Uterus (tissue), 4 donors: ENCODE results near the gene SLC29A2. TPM values are rescaled to one million over a fixed set of nuclear protein-coding genes. Genes with fewer than 3 reads are reported as not detected.

Experiments used
- DNase-seq, 2 donors: peaks; one replicate each; pipeline ENCODE4 v3.0.0-alpha.2; 2019 to 2020
- H3K27ac ChIP-seq, 2 donors: fragments of 200-600 bp; sonication (generic); 1 replicate in 1 of 2; 2 replicates in 1 of 2; pipeline ENCODE4 v1.5.1; 2016 to 2018
- H3K27me3 ChIP-seq, 2 donors: fragments of 200-600 bp; sonication (generic); one replicate each; pipeline ENCODE4 v1.5.1; 2018 to 2019; ENCODE audit warnings: control low read depth in 1 of 2
- H3K36me3 ChIP-seq, 2 donors: fragments of 200-600 bp; sonication (generic); one replicate each; pipeline ENCODE4 v1.5.1; 2019; ENCODE audit warnings: control low read depth in 1 of 2
- H3K4me1 ChIP-seq, 2 donors: fragments of 200-600 bp; sonication (generic); one replicate each; pipeline ENCODE4 v1.5.1; 2018 to 2019; ENCODE audit warnings: control low read depth in 1 of 2
- H3K4me3 ChIP-seq, 2 donors: fragments of 200-600 bp; sonication (generic); 1 replicate in 1 of 2; 2 replicates in 1 of 2; pipeline ENCODE4 v1.5.1; 2018 to 2019; ENCODE audit warnings: mild to moderate bottlenecking in 1 of 2
- H3K9me3 ChIP-seq, 2 donors: fragments of 200-600 bp; sonication (generic); one replicate each; pipeline ENCODE4 v1.5.1; 2019; ENCODE audit warnings: control low read depth in 1 of 2
- POLR2A ChIP-seq, 2 donors: fragments of 450-650 bp; IDR thresholded peaks; one replicate each; pipeline ENCODE4 v1.6.1; 2016; ENCODE audit warnings: antibody characterized with exemption in 2 of 2, mild to moderate bottlenecking in 1 of 2, moderate library complexity in 1 of 2
- intact Hi-C: fragments of 100-400 bp; cut with DNase I; formaldehyde crosslinking; loops from one replicate; pipeline ENCODE4 v1.15.1; 2023; ENCODE audit warnings: low total_unique reads
- total RNA-seq, 4 donors: library from RNA; depleted of rRNA in 3 of 4; stranded (reverse); fragments of >200 nt in 3 of 4; gene quantifications; one replicate each; pipeline versions ENCODE4 v1.1.0 to v1.2.4, GENCODE V29; 2014 to 2023
- TF ChIP-seq, protein P1 (sequence below), 4 experiments: fragments of 200-600 bp in 2 of 4; fragments of 450-650 bp in 2 of 4; sonication (generic) in 2 of 4; IDR thresholded peaks; one replicate each; pipeline ENCODE4 v1.5.1; 2016 to 2019; ENCODE audit warnings: antibody characterized with exemption in 4 of 4, mild to moderate bottlenecking in 2 of 4, moderate library complexity in 1 of 4
- donor health status: DM: yes; HTN: yes; CAD: no.

Gene SLC29A2
- total RNA-seq, 4 donors from 2014 or later = 0.26 to 3.5 (median 1.5) TPM; not detected in 1

- TF ChIP-seq, protein P1, sequence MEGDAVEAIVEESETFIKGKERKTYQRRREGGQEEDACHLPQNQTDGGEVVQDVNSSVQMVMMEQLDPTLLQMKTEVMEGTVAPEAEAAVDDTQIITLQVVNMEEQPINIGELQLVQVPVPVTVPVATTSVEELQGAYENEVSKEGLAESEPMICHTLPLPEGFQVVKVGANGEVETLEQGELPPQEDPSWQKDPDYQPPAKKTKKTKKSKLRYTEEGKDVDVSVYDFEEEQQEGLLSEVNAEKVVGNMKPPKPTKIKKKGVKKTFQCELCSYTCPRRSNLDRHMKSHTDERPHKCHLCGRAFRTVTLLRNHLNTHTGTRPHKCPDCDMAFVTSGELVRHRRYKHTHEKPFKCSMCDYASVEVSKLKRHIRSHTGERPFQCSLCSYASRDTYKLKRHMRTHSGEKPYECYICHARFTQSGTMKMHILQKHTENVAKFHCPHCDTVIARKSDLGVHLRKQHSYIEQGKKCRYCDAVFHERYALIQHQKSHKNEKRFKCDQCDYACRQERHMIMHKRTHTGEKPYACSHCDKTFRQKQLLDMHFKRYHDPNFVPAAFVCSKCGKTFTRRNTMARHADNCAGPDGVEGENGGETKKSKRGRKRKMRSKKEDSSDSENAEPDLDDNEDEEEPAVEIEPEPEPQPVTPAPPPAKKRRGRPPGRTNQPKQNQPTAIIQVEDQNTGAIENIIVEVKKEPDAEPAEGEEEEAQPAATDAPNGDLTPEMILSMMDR (IDR thresholded peaks at IDR 0.05) = no peak
- TF ChIP-seq POLR2A (IDR thresholded peaks at IDR 0.05) = no peak
- H3K27ac ChIP-seq = peak overlapping the region; percentile 60 to 82
Observed at GRCh38 chr11:66318600-66318970, 53.0 kb downstream of the SLC29A2 start.

GRCh38 chr11:66317723-66318599 lies 53.6 kb downstream of the SLC29A2 start:
- Histone ChIP-seq H3K4me1 (peaks cover 0 to 15% of the 10 kb centered on the region in 2 donors), H3K27ac (peak overlapping the region; percentile 82 to 93), H3K27me3 (no peaks in the 10 kb centered on the region), H3K9me3 (no peaks in the 10 kb centered on the region), H3K4me3 (peak overlapping the region in 1 of 2 donors; percentile 48), H3K36me3 (no peaks in the 10 kb centered on the region)
- peak; percentile 79 to 81 for DNase-seq
- intact Hi-C loops = no loop called here
- TF ChIP-seq POLR2A (IDR thresholded peaks at IDR 0.05) = no peak
- TF ChIP-seq, protein P1 (IDR thresholded peaks at IDR 0.05) = no peak

More at GRCh38 chr11:66318600-66318970, 53.0 kb downstream of the SLC29A2 start:
- H3K4me3 ChIP-seq = no peak overlapping the region
- no peaks in the 10 kb centered on the region for H3K9me3 ChIP-seq
- DNase-seq = peak; percentile 32 to 59
- intact Hi-C loops = no loop called here
- H3K36me3 ChIP-seq = no peaks in the 10 kb centered on the region
- no peaks in the 10 kb centered on the region for H3K27me3 ChIP-seq
- H3K4me1 ChIP-seq = peaks cover 0 to 8% of the 10 kb centered on the region in 2 donors

DNA sequence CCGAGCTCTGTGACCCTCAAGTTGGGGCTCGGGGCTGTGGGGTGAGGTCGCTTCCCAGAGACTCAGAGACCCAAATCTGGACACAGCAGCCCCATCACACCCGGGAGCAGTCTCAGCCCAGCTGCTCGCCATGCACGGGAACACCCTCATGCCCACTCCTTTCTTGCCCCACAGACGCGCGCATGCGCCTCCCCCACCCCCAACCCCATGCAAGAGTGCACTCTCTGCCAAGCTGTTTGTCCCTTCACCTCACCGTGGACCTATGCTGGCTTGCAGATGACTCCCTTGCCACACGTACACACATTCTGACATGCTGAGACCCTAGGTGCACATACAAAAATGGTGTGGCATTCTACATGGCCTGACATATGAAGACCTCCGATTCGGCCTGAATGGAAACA lies 54.2 kb downstream of the SLC29A2 start:
- Histone ChIP-seq H3K4me1 (peaks cover 0 to 16% of the 10 kb centered on the region in 2 donors), H3K36me3 (no peaks in the 10 kb centered on the region), H3K9me3 (no peaks in the 10 kb centered on the region), H3K27me3 (no peaks in the 10 kb centered on the region), H3K27ac (peak overlapping the region; percentile 82 to 93), H3K4me3 (peak overlapping the region; percentile 25 to 48)
- DNase-seq = peak; percentile 59 to 65
- intact Hi-C loops = no loop called here
- TF ChIP-seq, protein P1 (IDR thresholded peaks at IDR 0.05) = no peak
- TF ChIP-seq POLR2A (IDR thresholded peaks at IDR 0.05) = no peak

DNA sequence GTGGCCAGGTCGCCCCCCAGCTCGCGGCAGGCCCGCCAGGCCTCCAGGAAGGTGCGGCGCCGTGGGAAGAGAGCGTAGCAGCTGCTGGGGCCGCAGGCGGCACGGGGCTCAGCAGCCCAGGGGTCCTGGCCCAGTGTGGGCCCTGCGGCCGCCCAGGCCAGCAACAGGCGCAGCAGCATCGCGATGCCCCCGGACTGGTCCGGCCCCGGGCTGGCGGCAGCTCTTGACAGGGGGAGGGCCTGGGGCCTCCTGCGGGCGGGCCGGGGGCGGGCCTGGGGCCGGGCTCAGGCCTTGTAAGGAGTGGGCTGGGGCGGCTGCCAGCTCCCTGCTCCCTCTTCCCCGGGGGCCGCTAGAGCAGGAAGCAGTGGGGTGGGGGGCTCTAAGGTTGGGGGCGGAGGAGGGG lies 54.7 kb downstream of the SLC29A2 start, which contains the start of gene CD248:
Gene CD248, minus strand, starts transcription at position 196 of the 403 bp plus-strand sequence. Its CDS starts 17 bp downstream, at position 179.
- Histone ChIP-seq H3K27ac (peak within 1 kb of the TSS; percentile 86 to 93), H3K4me3 (peak within 1 kb of the TSS; percentile 25 to 48), H3K9me3 (no peaks in the 10 kb centered on the region), H3K36me3 (no peaks in the 10 kb centered on the region), H3K4me1 (peaks cover 0 to 16% of the 10 kb centered on the region in 2 donors), H3K27me3 (no peaks in the 10 kb centered on the region)
- peak; percentile 79 to 81 for DNase-seq
- intact Hi-C loops = no loop called here
- TF ChIP-seq POLR2A (IDR thresholded peaks at IDR 0.05) = peak; percentile 59 to 70
- TF ChIP-seq, protein P1 (IDR thresholded peaks at IDR 0.05) = peak in 1 of 4 experiments; percentile 22
